HL-60 (cell line): ENCODE results near the gene DDI2.

Experiments used
- CTCF ChIP-seq: IDR thresholded peaks from one replicate; pipeline ENCODE4 v1.5.1; 2011; ENCODE audit warnings: low read length, control low read depth, inconsistent platforms; ENCODE audit not compliant: insufficient read depth
- POLR2AphosphoS5 ChIP-seq: IDR thresholded peaks from 2 replicates; pipeline ENCODE4 v1.6.1; 2012; ENCODE audit warnings: low read depth
- REST ChIP-seq: IDR thresholded peaks from 2 replicates; pipeline ENCODE4 v1.6.1; 2012; ENCODE audit warnings: low read depth; ENCODE audit not compliant: insufficient replicate concordance

GRCh38 chr1:15684042-15684461 is 66.8 kb downstream of the DDI2 start, which contains the start of gene PLEKHM2:
- TF ChIP-seq CTCF, result no peak
- TF ChIP-seq POLR2AphosphoS5, result peak; percentile 37; the same call in 1 of the 2 replicates
- no peak for TF ChIP-seq REST
